GM10248 (cell line): ENCODE results near the gene GMDS.

Experiments used
- CTCF ChIA-PET: fragments of 300-600 bp; sonication (Branson Sonifier 250); formaldehyde crosslinking; extraction: SDS; loops from one replicate; lab custom pipeline; 2021; ENCODE audit warnings: antibody characterized with exemption; lab: Yijun Ruan, JAX
- POLR2A ChIA-PET: fragments of 350-650 bp; sonication (Branson Sonifier 250); formaldehyde crosslinking; extraction: SDS; loops from one replicate; lab custom pipeline; 2020; ENCODE audit warnings: antibody characterized with exemption; lab: Yijun Ruan, JAX
- DNase-seq: peaks from one replicate; pipeline ENCODE4 v3.0.0; 2012; ENCODE audit errors: extremely low spot score
- TF ChIP-seq, protein P1 (sequence below): IDR thresholded peaks from 2 replicates; pipeline ENCODE4 v1.5.1; 2012; ENCODE audit warnings: mild to moderate bottlenecking, low read depth; ENCODE audit errors: extremely low read depth, missing control alignments, control extremely low read depth

The GMDS gene

DNA sequence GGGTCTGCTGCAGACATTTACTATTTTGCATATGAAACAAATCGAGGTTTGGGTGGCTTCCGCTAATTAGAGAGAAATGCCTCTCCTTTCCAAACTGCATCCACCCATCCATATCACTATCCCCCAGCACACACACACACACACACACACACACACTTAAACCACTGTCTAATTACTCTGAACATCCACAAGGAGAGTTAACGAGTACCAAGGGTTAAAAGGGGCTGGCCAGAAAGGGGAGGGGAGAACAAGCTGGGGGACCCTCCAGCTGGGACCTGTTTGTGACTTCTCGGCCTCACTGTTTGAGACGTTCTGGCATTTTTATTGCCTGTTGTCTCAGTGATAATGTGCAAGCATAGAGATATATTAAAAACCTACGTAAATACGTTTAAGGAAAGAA lies 374.5 kb downstream of the GMDS start:
- CTCF ChIA-PET, result interaction anchor here (1.1 kb wide), 1 partner anchor 15 kb away, joined by 3 read pairs; no protein-coding TSS in a partner anchor
- TF ChIP-seq, protein P1, sequence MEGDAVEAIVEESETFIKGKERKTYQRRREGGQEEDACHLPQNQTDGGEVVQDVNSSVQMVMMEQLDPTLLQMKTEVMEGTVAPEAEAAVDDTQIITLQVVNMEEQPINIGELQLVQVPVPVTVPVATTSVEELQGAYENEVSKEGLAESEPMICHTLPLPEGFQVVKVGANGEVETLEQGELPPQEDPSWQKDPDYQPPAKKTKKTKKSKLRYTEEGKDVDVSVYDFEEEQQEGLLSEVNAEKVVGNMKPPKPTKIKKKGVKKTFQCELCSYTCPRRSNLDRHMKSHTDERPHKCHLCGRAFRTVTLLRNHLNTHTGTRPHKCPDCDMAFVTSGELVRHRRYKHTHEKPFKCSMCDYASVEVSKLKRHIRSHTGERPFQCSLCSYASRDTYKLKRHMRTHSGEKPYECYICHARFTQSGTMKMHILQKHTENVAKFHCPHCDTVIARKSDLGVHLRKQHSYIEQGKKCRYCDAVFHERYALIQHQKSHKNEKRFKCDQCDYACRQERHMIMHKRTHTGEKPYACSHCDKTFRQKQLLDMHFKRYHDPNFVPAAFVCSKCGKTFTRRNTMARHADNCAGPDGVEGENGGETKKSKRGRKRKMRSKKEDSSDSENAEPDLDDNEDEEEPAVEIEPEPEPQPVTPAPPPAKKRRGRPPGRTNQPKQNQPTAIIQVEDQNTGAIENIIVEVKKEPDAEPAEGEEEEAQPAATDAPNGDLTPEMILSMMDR, result no peak
- POLR2A ChIA-PET, result no interaction called here
- no peak for DNase-seq

DNA sequence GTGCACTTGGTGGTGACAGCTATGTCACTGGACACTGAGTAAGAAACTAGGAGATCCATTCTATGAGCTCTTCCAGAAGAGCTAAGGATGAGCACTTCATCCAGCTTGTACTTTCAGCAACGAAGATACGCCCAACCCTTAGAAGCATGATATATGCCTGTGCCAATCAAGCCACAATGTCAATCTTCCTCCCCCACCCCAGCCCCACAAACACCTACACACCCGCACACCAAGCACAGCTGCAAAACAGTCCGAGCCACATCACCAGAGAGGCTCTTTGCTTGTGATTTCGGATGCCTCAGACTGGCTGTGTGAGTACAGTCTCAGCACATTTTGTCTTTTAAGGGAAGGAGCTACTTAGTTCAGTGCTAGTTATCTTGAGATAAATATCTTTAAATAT lies 375.2 kb downstream of the GMDS start:
- POLR2A ChIA-PET, result no interaction called here

DNA sequence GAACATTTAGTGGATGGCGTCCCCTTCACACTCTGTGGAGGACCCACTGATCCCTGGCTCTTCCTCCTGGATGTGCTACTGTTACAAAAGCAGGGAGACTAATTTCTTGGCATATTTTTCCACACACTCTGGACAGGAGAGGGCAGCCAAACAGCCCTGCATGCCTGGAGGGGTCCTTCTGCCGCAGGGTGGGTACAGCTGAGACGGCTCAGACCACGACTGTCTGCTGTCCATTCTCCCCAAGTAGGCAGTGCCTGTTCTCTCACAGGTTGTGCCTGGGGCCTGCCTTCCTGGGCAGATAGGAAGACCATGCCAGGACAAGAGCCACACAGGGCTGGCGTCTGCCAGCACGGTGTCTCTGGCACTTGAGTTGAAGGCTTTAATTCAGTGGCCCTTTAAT lies 375.6 kb downstream of the GMDS start:
- ChIA-PET CTCF (interaction anchor here (1.1 kb wide), 1 partner anchor 13 kb away, joined by 3 read pairs; no protein-coding TSS in a partner anchor), POLR2A (no interaction called here)
- TF ChIP-seq, protein P1, result no peak
- no peak for DNase-seq

More for the DNA sequence above, 375.2 kb downstream of the GMDS start:
- CTCF ChIA-PET, result interaction anchor here (1.1 kb wide), 1 partner anchor 14 kb away, joined by 3 read pairs; no protein-coding TSS in a partner anchor
- no peak for DNase-seq
- TF ChIP-seq, protein P1, result no peak

DNA sequence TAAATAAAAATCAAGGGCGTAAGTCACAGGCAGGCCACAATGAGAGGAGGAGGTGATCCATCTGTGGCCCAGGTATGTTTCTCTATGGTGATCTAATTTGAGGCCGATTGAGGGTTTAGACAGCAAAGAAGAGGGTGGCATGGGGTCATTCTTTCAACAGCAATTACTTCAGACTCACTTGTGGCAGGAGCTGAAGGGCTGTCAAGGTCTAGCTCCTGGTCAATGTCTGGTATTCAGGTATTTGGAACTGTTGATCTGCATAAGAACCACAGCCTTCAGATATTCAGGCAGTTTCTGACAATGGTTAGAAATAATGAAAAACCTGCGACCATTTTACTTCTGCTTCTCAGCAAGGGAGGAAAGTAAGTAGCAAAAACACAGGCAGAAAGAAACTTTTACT lies 376.1 kb downstream of the GMDS start:
- CTCF ChIA-PET, result no interaction called here
- TF ChIP-seq, protein P1, result no peak
- DNase-seq, result no peak
- POLR2A ChIA-PET, result no interaction called here

DNA sequence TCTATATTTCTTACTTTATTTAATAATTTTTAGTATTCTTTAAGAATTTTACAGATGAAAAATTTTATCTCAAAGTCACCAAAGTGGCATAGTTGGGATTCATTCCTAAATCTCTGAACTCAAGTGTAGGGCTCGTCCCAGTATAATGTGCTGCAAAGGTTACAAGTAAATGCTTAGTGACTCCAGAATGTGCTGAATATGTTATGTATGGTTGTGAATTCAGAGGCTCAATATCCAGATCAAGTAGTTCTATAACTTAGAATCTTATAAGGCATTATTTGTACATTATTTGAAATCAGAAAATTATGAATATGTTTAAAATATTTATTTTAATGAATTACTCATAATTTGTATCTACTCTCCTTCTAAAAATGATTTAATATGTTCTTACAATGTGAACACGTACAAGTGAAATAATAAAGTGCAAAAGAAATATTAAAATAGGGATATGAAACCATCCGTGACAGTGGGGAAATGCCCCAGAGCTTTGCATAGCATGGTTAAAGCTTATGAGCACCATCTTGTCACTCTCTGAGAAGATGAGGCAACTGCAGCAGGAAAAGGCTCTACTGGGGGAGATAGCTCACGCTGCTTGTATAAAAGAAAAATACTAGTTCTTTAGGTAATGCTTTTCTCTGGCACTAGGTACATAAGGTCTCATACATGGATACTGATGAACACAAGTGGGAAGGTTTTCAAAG lies 376.7 kb downstream of the GMDS start:
- TF ChIP-seq, protein P1, result no peak
- peak; percentile 62 for DNase-seq
- CTCF ChIA-PET, result interaction anchor here (0.7 kb wide), 1 partner anchor 11 kb away, joined by 3 read pairs; no protein-coding TSS in a partner anchor
- POLR2A ChIA-PET, result no interaction called here

DNA sequence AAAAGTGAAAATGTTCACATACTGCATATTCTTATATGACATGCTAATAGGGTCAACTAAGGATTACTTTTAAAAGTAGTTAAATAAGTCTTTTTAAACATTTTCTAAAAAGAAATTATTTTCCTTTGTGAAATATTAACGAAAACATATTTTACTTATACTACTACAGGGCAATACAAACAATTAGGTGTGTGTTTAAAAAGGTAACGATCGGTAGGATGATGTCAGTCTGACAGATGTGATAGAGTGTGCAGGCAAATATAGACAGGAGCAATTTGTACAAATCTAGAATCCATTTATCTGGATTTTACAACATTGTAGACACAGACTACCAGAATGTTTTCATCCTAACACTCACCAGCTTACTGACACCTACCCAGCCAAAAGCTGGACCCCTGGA lies 378.2 kb downstream of the GMDS start:
- ChIA-PET CTCF (interaction anchor here (0.7 to 2.0 kb wide), 2 partner anchors 13 to 17 kb away, joined by 3 to 4 read pairs; no protein-coding TSS in a partner anchor), POLR2A (no interaction called here)
- TF ChIP-seq, protein P1, result no peak
- no peak for DNase-seq
